ENCODE measurements around the gene MGAT4C.

MGAT4C gene

DNA sequence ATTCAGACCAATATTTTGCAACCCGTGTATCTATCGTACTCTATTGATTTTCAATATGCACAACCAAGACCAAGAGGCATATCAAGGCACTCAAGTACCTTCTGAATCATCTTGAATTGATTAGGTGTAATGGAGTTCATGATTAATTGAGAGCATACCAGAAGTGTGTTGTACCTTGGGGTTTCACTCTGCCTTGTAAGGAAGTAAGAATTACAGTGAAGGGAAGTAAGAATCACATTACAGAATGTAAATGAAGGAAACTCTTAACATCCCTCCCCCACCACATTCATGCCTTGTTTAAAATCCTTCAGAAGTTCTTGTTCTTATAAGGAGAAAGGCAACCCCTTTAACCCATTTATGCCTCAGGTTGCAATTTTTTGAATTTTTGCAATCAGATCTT, 5.4 kb upstream of the MGAT4C start:
- H3K9me3 ChIP-seq (ENCODE audit: control insufficient read depth in 5 of 5, low read length in 5 of 5), result no peaks in the 10 kb centered on the region
- H3K4me3 ChIP-seq (ENCODE audit: low read depth in 1 of 5, low read length in 5 of 5), result no peak overlapping the region
- no peak overlapping the region for H3K9ac ChIP-seq (ENCODE audit: low read length in 5 of 5)
- no peaks in the 10 kb centered on the region for H3K4me1 ChIP-seq (ENCODE audit: control insufficient read depth in 5 of 5, insufficient read depth in 5 of 5, low read length in 5 of 5)
- no peak overlapping the region for H3K27ac ChIP-seq (ENCODE audit: low read depth, low read length)
- no peaks in the 10 kb centered on the region for H3K36me3 ChIP-seq (ENCODE audit: control insufficient read depth in 5 of 5, insufficient read depth in 5 of 5, low read length in 5 of 5)
- H3K27me3 ChIP-seq (ENCODE audit: control insufficient read depth in 5 of 5, insufficient read depth in 4 of 5, low read length in 5 of 5), result peaks cover 0 to 7% (median 3%) of the 10 kb centered on the region in 5 donors

GRCh38 chr12:86261142-86261541, 5.0 kb upstream of the MGAT4C start:
- no peaks in the 10 kb centered on the region for H3K9me3 ChIP-seq (ENCODE audit: control insufficient read depth in 5 of 5, low read length in 5 of 5)

DNA sequence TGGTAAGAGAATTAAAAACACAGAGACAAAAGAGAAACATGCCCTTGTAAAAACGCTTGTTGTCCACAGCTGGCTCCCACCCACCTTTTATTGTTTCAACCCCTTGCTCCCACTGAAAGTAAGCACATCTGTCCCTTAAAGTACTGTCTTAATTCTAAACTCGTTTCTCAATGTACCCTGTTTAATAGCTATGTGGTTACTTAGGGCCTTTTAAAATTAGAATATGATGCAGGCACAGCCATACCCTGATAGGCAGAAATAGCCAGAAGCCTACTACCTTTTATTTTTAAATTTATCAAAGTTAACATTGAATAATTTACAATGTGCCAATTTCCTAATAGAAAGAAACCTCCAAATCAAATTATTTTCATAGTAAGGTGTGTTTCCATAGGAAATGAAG, 4.0 kb upstream of the MGAT4C start:
- Histone ChIP-seq H3K27ac (ENCODE audit: low read depth, low read length) (no peak overlapping the region), H3K27me3 (ENCODE audit: control insufficient read depth in 5 of 5, insufficient read depth in 4 of 5, low read length in 5 of 5) (peaks cover 0 to 5% (median 2%) of the 10 kb centered on the region in 5 donors), H3K9ac (ENCODE audit: low read length in 5 of 5) (no peak overlapping the region), H3K36me3 (ENCODE audit: control insufficient read depth in 5 of 5, insufficient read depth in 5 of 5, low read length in 5 of 5) (no peaks in the 10 kb centered on the region), H3K4me1 (ENCODE audit: control insufficient read depth in 5 of 5, insufficient read depth in 5 of 5, low read length in 5 of 5) (no peaks in the 10 kb centered on the region), H3K9me3 (ENCODE audit: control insufficient read depth in 5 of 5, low read length in 5 of 5) (no peaks in the 10 kb centered on the region), H3K4me3 (ENCODE audit: low read depth in 1 of 5, low read length in 5 of 5) (no peak overlapping the region)

More at GRCh38 chr12:86261142-86261541, 5.0 kb upstream of the MGAT4C start:
- H3K9ac ChIP-seq (ENCODE audit: low read length in 5 of 5), result no peak overlapping the region
- H3K27ac ChIP-seq (ENCODE audit: low read depth, low read length), result no peak overlapping the region
- H3K27me3 ChIP-seq (ENCODE audit: control insufficient read depth in 5 of 5, insufficient read depth in 4 of 5, low read length in 5 of 5), result peaks cover 0 to 7% (median 3%) of the 10 kb centered on the region in 5 donors
- H3K4me1 ChIP-seq (ENCODE audit: control insufficient read depth in 5 of 5, insufficient read depth in 5 of 5, low read length in 5 of 5), result no peaks in the 10 kb centered on the region
- H3K4me3 ChIP-seq (ENCODE audit: low read depth in 1 of 5, low read length in 5 of 5), result no peak overlapping the region
- H3K36me3 ChIP-seq (ENCODE audit: control insufficient read depth in 5 of 5, insufficient read depth in 5 of 5, low read length in 5 of 5), result no peaks in the 10 kb centered on the region

DNA sequence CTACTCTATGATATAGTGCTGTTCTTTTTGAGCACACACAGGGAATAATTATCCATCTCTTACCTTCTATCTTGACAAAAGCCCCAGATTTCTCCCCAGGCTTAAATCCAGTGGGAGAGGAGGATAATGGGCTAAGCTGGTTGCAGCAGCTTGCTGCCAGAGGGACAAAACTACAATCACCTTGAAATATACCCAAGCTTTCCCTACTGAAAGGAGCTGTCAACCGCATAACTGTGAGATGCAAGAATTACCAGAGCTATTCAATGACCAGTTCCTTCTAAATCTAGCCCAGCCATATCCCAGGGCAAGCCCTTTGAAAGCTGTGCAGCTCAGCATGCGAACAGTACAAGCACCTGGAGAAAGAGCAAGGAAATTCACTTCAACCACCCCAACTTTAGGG, 943 bp upstream of the MGAT4C start:
- Histone ChIP-seq H3K27me3 (ENCODE audit: control insufficient read depth in 5 of 5, insufficient read depth in 4 of 5, low read length in 5 of 5) (no peaks in the 10 kb centered on the region), H3K27ac (ENCODE audit: low read depth, low read length) (no peak overlapping the region), H3K9ac (ENCODE audit: low read length in 5 of 5) (no peak overlapping the region), H3K4me1 (ENCODE audit: control insufficient read depth in 5 of 5, insufficient read depth in 5 of 5, low read length in 5 of 5) (no peaks in the 10 kb centered on the region), H3K36me3 (ENCODE audit: control insufficient read depth in 5 of 5, insufficient read depth in 5 of 5, low read length in 5 of 5) (no peaks in the 10 kb centered on the region), H3K9me3 (ENCODE audit: control insufficient read depth in 5 of 5, low read length in 5 of 5) (no peaks in the 10 kb centered on the region), H3K4me3 (ENCODE audit: low read depth in 1 of 5, low read length in 5 of 5) (no peak overlapping the region)

DNA sequence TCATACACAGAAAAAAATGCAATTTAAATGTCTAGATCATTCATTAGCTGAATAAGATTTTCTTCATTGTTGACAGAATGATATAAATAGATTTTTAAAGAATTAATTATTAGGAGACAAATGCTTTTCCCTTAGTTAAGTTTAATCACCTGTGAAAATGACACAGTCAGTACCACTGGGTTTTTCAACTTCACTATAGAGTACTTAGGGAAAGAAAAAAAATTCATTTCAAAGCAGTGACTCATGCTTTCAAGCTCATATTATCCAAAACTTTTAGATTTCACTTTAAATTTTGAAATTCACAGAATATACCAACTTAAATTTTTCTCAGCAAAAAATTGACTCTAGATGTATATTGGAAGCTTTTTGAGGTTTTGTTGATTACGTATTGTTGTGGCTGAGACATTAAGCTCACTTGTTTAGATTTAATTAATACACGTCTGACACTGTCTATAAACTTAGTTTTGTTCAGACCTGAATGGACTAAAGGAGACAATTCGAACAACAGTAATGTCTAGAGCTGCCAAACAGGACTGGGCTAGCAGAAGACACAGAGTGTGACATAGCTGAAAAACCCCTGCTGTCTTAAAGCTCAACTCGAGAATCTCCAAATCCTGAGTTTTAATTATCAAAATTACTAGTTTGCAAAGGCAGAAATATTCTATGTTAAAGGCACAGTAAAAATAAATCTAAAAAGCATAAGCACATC, 1.6 kb downstream of the MGAT4C start:
- no peak overlapping the region for H3K27ac ChIP-seq (ENCODE audit: low read depth, low read length)
- no peak overlapping the region for H3K4me3 ChIP-seq (ENCODE audit: low read depth in 1 of 5, low read length in 5 of 5)
- H3K4me1 ChIP-seq (ENCODE audit: control insufficient read depth in 5 of 5, insufficient read depth in 5 of 5, low read length in 5 of 5), result no peaks in the 10 kb centered on the region
- no peak overlapping the region for H3K9ac ChIP-seq (ENCODE audit: low read length in 5 of 5)
- H3K27me3 ChIP-seq (ENCODE audit: control insufficient read depth in 5 of 5, insufficient read depth in 4 of 5, low read length in 5 of 5), result no peaks in the 10 kb centered on the region
- no peaks in the 10 kb centered on the region for H3K9me3 ChIP-seq (ENCODE audit: control insufficient read depth in 5 of 5, low read length in 5 of 5)
- no peaks in the 10 kb centered on the region for H3K36me3 ChIP-seq (ENCODE audit: control insufficient read depth in 5 of 5, insufficient read depth in 5 of 5, low read length in 5 of 5)

- H3K9me3 ChIP-seq (ENCODE audit: control insufficient read depth in 5 of 5, low read length in 5 of 5), result no peaks in the 10 kb centered on the region
- no peak overlapping the region for H3K9ac ChIP-seq (ENCODE audit: low read length in 5 of 5)
- H3K4me3 ChIP-seq (ENCODE audit: low read depth in 1 of 5, low read length in 5 of 5), result no peak overlapping the region
- H3K27ac ChIP-seq (ENCODE audit: low read depth, low read length), result no peak overlapping the region
- no peaks in the 10 kb centered on the region for H3K27me3 ChIP-seq (ENCODE audit: control insufficient read depth in 5 of 5, insufficient read depth in 4 of 5, low read length in 5 of 5)
- H3K4me1 ChIP-seq (ENCODE audit: control insufficient read depth in 5 of 5, insufficient read depth in 5 of 5, low read length in 5 of 5), result no peaks in the 10 kb centered on the region
- no peaks in the 10 kb centered on the region for H3K36me3 ChIP-seq (ENCODE audit: control insufficient read depth in 5 of 5, insufficient read depth in 5 of 5, low read length in 5 of 5)
Observed at GRCh38 chr12:86249851-86250250, 6.3 kb downstream of the MGAT4C start.

GRCh38 chr12:86249276-86249675, 6.9 kb downstream of the MGAT4C start:
- no peak overlapping the region for H3K9ac ChIP-seq (ENCODE audit: low read length in 5 of 5)
- H3K4me1 ChIP-seq (ENCODE audit: control insufficient read depth in 5 of 5, insufficient read depth in 5 of 5, low read length in 5 of 5), result no peaks in the 10 kb centered on the region
- H3K27me3 ChIP-seq (ENCODE audit: control insufficient read depth in 5 of 5, insufficient read depth in 4 of 5, low read length in 5 of 5), result no peaks in the 10 kb centered on the region
- no peak overlapping the region for H3K4me3 ChIP-seq (ENCODE audit: low read depth in 1 of 5, low read length in 5 of 5)
- no peaks in the 10 kb centered on the region for H3K9me3 ChIP-seq (ENCODE audit: control insufficient read depth in 5 of 5, low read length in 5 of 5)
- H3K36me3 ChIP-seq (ENCODE audit: control insufficient read depth in 5 of 5, insufficient read depth in 5 of 5, low read length in 5 of 5), result no peaks in the 10 kb centered on the region
- no peak overlapping the region for H3K27ac ChIP-seq (ENCODE audit: low read depth, low read length)

- Histone ChIP-seq H3K27ac (ENCODE audit: low read depth, low read length) (no peak overlapping the region), H3K27me3 (ENCODE audit: control insufficient read depth in 5 of 5, insufficient read depth in 4 of 5, low read length in 5 of 5) (no peaks in the 10 kb centered on the region), H3K36me3 (ENCODE audit: control insufficient read depth in 5 of 5, insufficient read depth in 5 of 5, low read length in 5 of 5) (no peaks in the 10 kb centered on the region), H3K4me3 (ENCODE audit: low read depth in 1 of 5, low read length in 5 of 5) (no peak overlapping the region), H3K4me1 (ENCODE audit: control insufficient read depth in 5 of 5, insufficient read depth in 5 of 5, low read length in 5 of 5) (no peaks in the 10 kb centered on the region), H3K9me3 (ENCODE audit: control insufficient read depth in 5 of 5, low read length in 5 of 5) (no peaks in the 10 kb centered on the region), H3K9ac (ENCODE audit: low read length in 5 of 5) (no peak overlapping the region)
Observed at GRCh38 chr12:86247871-86248270, 8.3 kb downstream of the MGAT4C start.

DNA sequence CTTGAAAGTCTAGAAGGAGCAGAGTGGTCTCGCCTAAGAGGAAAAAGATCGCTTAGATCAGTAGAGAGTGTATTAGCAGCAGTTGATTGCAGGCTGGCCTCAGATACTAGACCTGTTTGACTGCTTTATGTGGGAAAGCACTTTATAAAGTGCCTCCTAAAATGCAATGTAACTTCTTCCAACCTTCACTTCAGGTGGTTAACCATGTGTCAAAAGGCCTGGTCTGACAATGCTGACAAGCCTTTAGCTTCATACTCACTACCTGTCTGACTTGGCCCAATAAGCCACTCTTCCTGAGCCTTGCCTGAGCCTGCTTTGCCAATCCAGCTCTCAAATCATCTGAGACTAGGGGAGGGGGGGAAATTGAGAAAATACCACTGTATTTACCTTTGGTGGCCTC, 14.6 kb downstream of the MGAT4C start:
- H3K4me1 ChIP-seq (ENCODE audit: control insufficient read depth in 5 of 5, insufficient read depth in 5 of 5, low read length in 5 of 5), result no peaks in the 10 kb centered on the region
- H3K9me3 ChIP-seq (ENCODE audit: control insufficient read depth in 5 of 5, low read length in 5 of 5), result no peaks in the 10 kb centered on the region
- no peak overlapping the region for H3K4me3 ChIP-seq (ENCODE audit: low read depth in 1 of 5, low read length in 5 of 5)
- no peaks in the 10 kb centered on the region for H3K27me3 ChIP-seq (ENCODE audit: control insufficient read depth in 5 of 5, insufficient read depth in 4 of 5, low read length in 5 of 5)
- H3K27ac ChIP-seq (ENCODE audit: low read depth, low read length), result no peak overlapping the region
- no peak overlapping the region for H3K9ac ChIP-seq (ENCODE audit: low read length in 5 of 5)
- H3K36me3 ChIP-seq (ENCODE audit: control insufficient read depth in 5 of 5, insufficient read depth in 5 of 5, low read length in 5 of 5), result no peaks in the 10 kb centered on the region

- Histone ChIP-seq H3K27me3 (ENCODE audit: control insufficient read depth in 5 of 5, insufficient read depth in 4 of 5, low read length in 5 of 5) (no peaks in the 10 kb centered on the region), H3K36me3 (ENCODE audit: control insufficient read depth in 5 of 5, insufficient read depth in 5 of 5, low read length in 5 of 5) (no peaks in the 10 kb centered on the region), H3K9me3 (ENCODE audit: control insufficient read depth in 5 of 5, low read length in 5 of 5) (no peaks in the 10 kb centered on the region), H3K4me3 (ENCODE audit: low read depth in 1 of 5, low read length in 5 of 5) (no peak overlapping the region), H3K4me1 (ENCODE audit: control insufficient read depth in 5 of 5, insufficient read depth in 5 of 5, low read length in 5 of 5) (no peaks in the 10 kb centered on the region), H3K9ac (ENCODE audit: low read length in 5 of 5) (no peak overlapping the region), H3K27ac (ENCODE audit: low read depth, low read length) (no peak overlapping the region)
Observed at GRCh38 chr12:86234316-86234855, 21.8 kb downstream of the MGAT4C start.

Measured in subcutaneous abdominal adipose tissue (tissue), 5 donors.